ENCODE measurements around the gene DBET.
A peak's percentile ranks its signal among the peaks of the same experiment; 100 is the strongest.
"Not testable (repeated sequence)": the region's sequence is repeated elsewhere in the genome, so short reads cannot be mapped to it uniquely, and the experiment has no call there.

DBET gene

DNA sequence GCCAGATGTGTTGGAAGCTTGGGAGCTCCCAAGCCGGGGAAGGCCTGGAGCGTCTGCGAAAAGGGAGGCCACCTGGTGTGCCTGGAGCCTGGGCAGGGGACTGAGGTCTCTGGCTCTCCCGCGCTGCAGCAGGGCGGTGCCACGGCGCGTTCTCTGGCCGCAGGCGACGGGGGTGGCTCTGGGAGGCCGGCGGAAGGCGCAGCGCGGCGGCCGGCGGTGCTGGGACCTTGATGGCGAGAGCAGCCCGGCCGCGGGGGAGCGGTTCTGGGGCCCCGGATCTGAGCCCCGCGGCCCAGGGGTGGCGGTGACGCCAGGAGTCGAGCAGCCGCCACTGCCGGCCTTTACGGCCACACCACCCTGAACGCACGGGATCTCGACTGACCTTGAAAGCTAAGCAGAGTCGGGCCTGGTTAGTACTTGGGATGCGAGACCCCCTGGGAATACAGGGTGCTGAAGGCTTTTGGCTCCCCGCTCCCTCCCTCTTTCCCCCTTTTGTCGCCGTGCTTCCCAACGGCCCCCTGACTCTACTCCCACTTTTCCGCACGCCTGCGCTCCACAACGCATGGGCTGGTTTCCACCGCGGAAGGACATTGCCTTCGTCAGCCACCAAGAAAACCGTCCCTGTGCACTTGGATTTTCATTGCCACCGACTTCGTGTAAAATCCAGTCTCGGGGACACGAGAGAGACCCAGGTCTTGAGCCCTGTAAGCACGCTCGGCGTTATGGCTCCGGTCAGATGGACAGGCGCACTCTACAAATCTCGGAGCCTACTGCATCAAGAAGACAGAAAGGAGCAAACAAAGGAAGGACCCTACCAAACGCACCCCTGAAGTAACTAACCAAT lies 46.7 kb upstream of the DBET start:
- no peak overlapping the region for H3K18ac ChIP-seq (ENCODE audit: low read length)
- no peak overlapping the region for H2BK120ac ChIP-seq (ENCODE audit: insufficient read depth, low read length, poor library complexity)
- H3K27me3 ChIP-seq (ENCODE audit: insufficient read depth, low read length): peaks cover 67% of the 10 kb centered on the region
- H2BK12ac ChIP-seq (ENCODE audit: low read length): no peak overlapping the region
- no peak overlapping the region for H4K12ac ChIP-seq (ENCODE audit: low read depth, low read length)
- H3K23ac ChIP-seq (ENCODE audit: low read length): peak overlapping the region; percentile 30
- no CpG with 5 or more reads among the region's 62 CpGs for WGBS (ENCODE audit: extremely low coverage, insufficient coverage, insufficient read length)
- no peak overlapping the region for H4K91ac ChIP-seq (ENCODE audit: low read depth, low read length)
- H3K79me2 ChIP-seq (ENCODE audit: control insufficient read depth, insufficient read depth, low read length, poor library complexity): no peaks in the 10 kb centered on the region
- no peak overlapping the region for H2AFZ ChIP-seq (ENCODE audit: insufficient read depth, low read length, poor library complexity)
- DNase-seq: no peak
- no peak overlapping the region for H3K14ac ChIP-seq (ENCODE audit: low read length)
- H2BK5ac ChIP-seq (ENCODE audit: low read depth, low read length, poor library complexity): no peak overlapping the region
- peak overlapping the region; percentile 38 for H3K4me2 ChIP-seq (ENCODE audit: low read length)
- H4K8ac ChIP-seq (ENCODE audit: low read depth, low read length): no peak overlapping the region
- H3K4me3 ChIP-seq (ENCODE audit: low read depth, low read length): peak overlapping the region; percentile 23
- H3K79me1 ChIP-seq (ENCODE audit: low read length): no peaks in the 10 kb centered on the region
- no peak overlapping the region for H3K9ac ChIP-seq (ENCODE audit: low read length)
- no peak overlapping the region for H2AK5ac ChIP-seq (ENCODE audit: low read length)
- no peaks in the 10 kb centered on the region for H3K36me3 ChIP-seq (ENCODE audit: control insufficient read depth in 1 of 2, insufficient read depth in 2 of 2, low read length in 2 of 2)
- H3K9me3 ChIP-seq (ENCODE audit: insufficient read depth, low read depth, low read length): peaks cover 31% of the 10 kb centered on the region
- H3K4me1 ChIP-seq (ENCODE audit: control insufficient read depth in 1 of 2, insufficient read depth in 2 of 2, low read length in 2 of 2): peaks cover 3 to 15% of the 10 kb centered on the region in 2 experiments
- no peak overlapping the region for H3K27ac ChIP-seq (ENCODE audit: low read depth, low read length)
- H3K4ac ChIP-seq (ENCODE audit: low read depth, low read length): no peak overlapping the region

DNA sequence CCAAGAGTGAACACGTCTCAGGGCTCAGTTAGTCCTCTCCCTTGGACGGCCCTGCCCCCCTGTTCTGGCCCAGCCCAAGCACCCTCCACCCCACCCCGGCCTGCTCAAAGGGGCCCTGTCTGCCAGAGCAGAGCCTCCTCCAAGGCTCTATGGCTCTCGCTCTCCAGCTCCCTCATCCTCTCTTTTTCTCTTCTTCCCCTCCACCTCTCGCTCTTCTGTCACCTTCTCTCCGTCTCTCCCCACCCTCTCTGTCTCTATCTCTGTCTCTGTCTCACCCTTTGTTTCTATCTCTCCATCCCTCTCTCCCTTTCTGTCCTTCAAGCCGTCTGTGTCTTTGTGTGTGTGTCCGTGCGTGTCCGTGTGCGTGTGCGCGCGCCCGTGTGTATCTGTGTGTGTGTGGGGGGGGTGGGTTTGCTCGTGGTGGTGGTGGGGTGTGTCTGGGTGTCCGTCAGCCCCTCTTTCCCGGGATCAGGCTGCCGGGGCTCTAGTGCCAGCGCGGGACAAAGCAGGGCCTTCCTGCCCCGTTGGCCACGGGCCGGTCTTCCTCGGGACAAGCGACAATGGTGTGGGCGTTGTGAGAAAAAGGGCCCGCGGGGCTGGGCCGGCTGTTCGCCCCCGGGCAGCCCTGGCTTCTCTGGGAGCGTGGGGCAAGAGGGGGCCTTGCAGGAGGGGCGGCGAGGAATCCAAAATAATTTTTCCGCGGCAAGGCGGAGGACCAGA lies 45.9 kb upstream of the DBET start:
- no peak overlapping the region for H4K91ac ChIP-seq (ENCODE audit: low read depth, low read length)
- no peaks in the 10 kb centered on the region for H3K36me3 ChIP-seq (ENCODE audit: control insufficient read depth in 1 of 2, insufficient read depth in 2 of 2, low read length in 2 of 2)
- no peak overlapping the region for H2BK120ac ChIP-seq (ENCODE audit: insufficient read depth, low read length, poor library complexity)
- peaks cover 3 to 15% of the 10 kb centered on the region in 2 experiments for H3K4me1 ChIP-seq (ENCODE audit: control insufficient read depth in 1 of 2, insufficient read depth in 2 of 2, low read length in 2 of 2)
- DNase-seq: no peak
- H2AFZ ChIP-seq (ENCODE audit: insufficient read depth, low read length, poor library complexity): no peak overlapping the region
- peaks cover 67% of the 10 kb centered on the region for H3K27me3 ChIP-seq (ENCODE audit: insufficient read depth, low read length)
- H3K9ac ChIP-seq (ENCODE audit: low read length): no peak overlapping the region
- H3K23ac ChIP-seq (ENCODE audit: low read length): no peak overlapping the region
- no peak overlapping the region for H3K4ac ChIP-seq (ENCODE audit: low read depth, low read length)
- peaks cover 32% of the 10 kb centered on the region for H3K9me3 ChIP-seq (ENCODE audit: insufficient read depth, low read depth, low read length)
- H2AK5ac ChIP-seq (ENCODE audit: low read length): no peak overlapping the region
- H4K8ac ChIP-seq (ENCODE audit: low read depth, low read length): no peak overlapping the region
- WGBS (ENCODE audit: extremely low coverage, insufficient coverage, insufficient read length): no CpG with 5 or more reads among the region's 38 CpGs
- H3K18ac ChIP-seq (ENCODE audit: low read length): no peak overlapping the region
- H3K14ac ChIP-seq (ENCODE audit: low read length): no peak overlapping the region
- no peak overlapping the region for H3K27ac ChIP-seq (ENCODE audit: low read depth, low read length)
- H2BK12ac ChIP-seq (ENCODE audit: low read length): no peak overlapping the region
- H3K79me1 ChIP-seq (ENCODE audit: low read length): no peaks in the 10 kb centered on the region
- no peak overlapping the region for H3K4me3 ChIP-seq (ENCODE audit: low read depth, low read length)
- H3K79me2 ChIP-seq (ENCODE audit: control insufficient read depth, insufficient read depth, low read length, poor library complexity): no peaks in the 10 kb centered on the region
- no peak overlapping the region for H4K12ac ChIP-seq (ENCODE audit: low read depth, low read length)
- no peak overlapping the region for H3K4me2 ChIP-seq (ENCODE audit: low read length)
- no peak overlapping the region for H2BK5ac ChIP-seq (ENCODE audit: low read depth, low read length, poor library complexity)

DNA sequence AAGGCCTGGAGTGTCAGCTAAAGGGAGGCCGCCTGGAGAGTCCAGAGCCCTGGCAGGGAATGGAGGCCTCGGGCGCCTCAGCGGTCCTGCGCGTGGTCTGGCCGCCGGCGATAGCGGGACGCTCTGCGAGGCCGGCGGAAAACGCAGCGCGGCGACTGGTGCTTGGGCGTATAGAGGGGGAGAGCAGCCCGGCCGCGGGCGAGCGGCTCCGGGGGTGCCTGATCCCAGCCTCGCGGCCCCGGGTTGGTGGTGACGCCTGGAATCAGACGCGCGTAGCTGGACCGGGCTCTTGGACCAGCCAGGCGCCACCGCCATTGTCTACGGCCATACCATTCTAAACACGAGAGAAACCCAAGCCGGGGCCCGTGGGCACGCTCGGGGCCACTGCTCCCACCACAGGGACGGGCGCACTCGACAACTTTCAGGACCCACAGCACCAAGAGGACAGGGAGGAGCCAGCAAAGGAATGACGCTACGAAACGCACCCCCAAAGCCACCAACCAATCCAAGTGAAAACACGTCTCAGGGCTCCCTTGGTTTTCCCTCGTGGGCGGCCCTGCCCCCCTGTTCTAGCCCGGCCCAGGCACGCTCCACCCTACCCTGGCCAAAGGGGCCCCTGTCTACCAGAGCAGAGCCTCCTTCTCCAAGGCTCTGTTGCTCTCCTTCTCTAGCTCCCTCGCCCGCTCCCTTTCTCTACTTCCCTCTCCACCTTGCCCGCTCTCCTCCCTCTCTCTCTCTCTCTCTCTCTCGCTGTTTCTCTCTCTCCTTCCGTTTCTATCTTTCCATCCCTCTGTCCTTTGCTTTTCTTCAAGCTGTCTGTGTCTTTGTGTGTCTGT lies 45.1 kb upstream of the DBET start:
- Histone ChIP-seq H2AFZ (ENCODE audit: insufficient read depth, low read length, poor library complexity) (no peak overlapping the region), H3K4me1 (ENCODE audit: control insufficient read depth in 1 of 2, insufficient read depth in 2 of 2, low read length in 2 of 2) (peaks cover 3 to 15% of the 10 kb centered on the region in 2 experiments), H2BK120ac (ENCODE audit: insufficient read depth, low read length, poor library complexity) (no peak overlapping the region), H3K9ac (ENCODE audit: low read length) (no peak overlapping the region), H3K23ac (ENCODE audit: low read length) (no peak overlapping the region), H2BK5ac (ENCODE audit: low read depth, low read length, poor library complexity) (no peak overlapping the region), H3K27me3 (ENCODE audit: insufficient read depth, low read length) (peaks cover 67% of the 10 kb centered on the region), H2AK5ac (ENCODE audit: low read length) (no peak overlapping the region), H4K12ac (ENCODE audit: low read depth, low read length) (no peak overlapping the region), H3K9me3 (ENCODE audit: insufficient read depth, low read depth, low read length) (peaks cover 32% of the 10 kb centered on the region), H3K4ac (ENCODE audit: low read depth, low read length) (no peak overlapping the region), H2BK12ac (ENCODE audit: low read length) (no peak overlapping the region), H3K36me3 (ENCODE audit: control insufficient read depth in 1 of 2, insufficient read depth in 2 of 2, low read length in 2 of 2) (no peaks in the 10 kb centered on the region), H3K79me1 (ENCODE audit: low read length) (no peaks in the 10 kb centered on the region), H3K27ac (ENCODE audit: low read depth, low read length) (no peak overlapping the region), H3K4me3 (ENCODE audit: low read depth, low read length) (no peak overlapping the region), H4K8ac (ENCODE audit: low read depth, low read length) (no peak overlapping the region), H4K91ac (ENCODE audit: low read depth, low read length) (no peak overlapping the region), H3K18ac (ENCODE audit: low read length) (no peak overlapping the region), H3K14ac (ENCODE audit: low read length) (no peak overlapping the region), H3K4me2 (ENCODE audit: low read length) (no peak overlapping the region), H3K79me2 (ENCODE audit: control insufficient read depth, insufficient read depth, low read length, poor library complexity) (no peaks in the 10 kb centered on the region)
- DNase-seq: no peak
- WGBS (ENCODE audit: extremely low coverage, insufficient coverage, insufficient read length): no CpG with 5 or more reads among the region's 57 CpGs

GRCh38 chr4:190019859-190020463 lies 44.3 kb upstream of the DBET start:
- not testable (repeated sequence) for H3K4me2 ChIP-seq (ENCODE audit: low read length); H3K18ac ChIP-seq (ENCODE audit: low read length); H3K79me1 ChIP-seq (ENCODE audit: low read length); H3K79me2 ChIP-seq (ENCODE audit: control insufficient read depth, insufficient read depth, low read length, poor library complexity); H2AK5ac ChIP-seq (ENCODE audit: low read length); H2AFZ ChIP-seq (ENCODE audit: insufficient read depth, low read length, poor library complexity); H3K36me3 ChIP-seq (ENCODE audit: control insufficient read depth in 1 of 2, insufficient read depth in 2 of 2, low read length in 2 of 2); DNase-seq; H3K9ac ChIP-seq (ENCODE audit: low read length); H4K8ac ChIP-seq (ENCODE audit: low read depth, low read length); H4K91ac ChIP-seq (ENCODE audit: low read depth, low read length); H4K12ac ChIP-seq (ENCODE audit: low read depth, low read length); H3K4me3 ChIP-seq (ENCODE audit: low read depth, low read length); H3K4ac ChIP-seq (ENCODE audit: low read depth, low read length); H3K23ac ChIP-seq (ENCODE audit: low read length); H3K27ac ChIP-seq (ENCODE audit: low read depth, low read length); H2BK120ac ChIP-seq (ENCODE audit: insufficient read depth, low read length, poor library complexity); H2BK12ac ChIP-seq (ENCODE audit: low read length); H3K14ac ChIP-seq (ENCODE audit: low read length); H2BK5ac ChIP-seq (ENCODE audit: low read depth, low read length, poor library complexity)
- Histone ChIP-seq H3K27me3 (ENCODE audit: insufficient read depth, low read length) (peaks cover 64% of the 10 kb centered on the region), H3K9me3 (ENCODE audit: insufficient read depth, low read depth, low read length) (peaks cover 29% of the 10 kb centered on the region), H3K4me1 (ENCODE audit: control insufficient read depth in 1 of 2, insufficient read depth in 2 of 2, low read length in 2 of 2) (peaks cover 0 to 13% of the 10 kb centered on the region in 2 experiments)
- no CpG with 5 or more reads among the region's 29 CpGs for WGBS (ENCODE audit: extremely low coverage, insufficient coverage, insufficient read length)
